GM12865 (cell line): ENCODE measurements around the gene HTR3C.
"Not testable (repeated sequence)": the region's sequence is repeated elsewhere in the genome, so short reads cannot be mapped to it uniquely, and the experiment has no call there.

Experiments
- DNase-seq: peaks from one replicate; pipeline ENCODE4 v3.0.0; 2010; ENCODE audit warnings: low read depth
- H3K4me3 ChIP-seq: 2 replicates; pipeline ENCODE4 v1.5.1; 2011; ENCODE audit warnings: mild to moderate bottlenecking, low read depth, low read length, control low read depth
- TF ChIP-seq, protein P1 (sequence below): IDR thresholded peaks from 2 replicates; pipeline ENCODE4 v1.5.1; 2011; ENCODE audit warnings: low read length, control low read depth, low read depth, inconsistent platforms; ENCODE audit not compliant: insufficient read depth; ENCODE audit errors: missing control alignments

The HTR3C gene

DNA sequence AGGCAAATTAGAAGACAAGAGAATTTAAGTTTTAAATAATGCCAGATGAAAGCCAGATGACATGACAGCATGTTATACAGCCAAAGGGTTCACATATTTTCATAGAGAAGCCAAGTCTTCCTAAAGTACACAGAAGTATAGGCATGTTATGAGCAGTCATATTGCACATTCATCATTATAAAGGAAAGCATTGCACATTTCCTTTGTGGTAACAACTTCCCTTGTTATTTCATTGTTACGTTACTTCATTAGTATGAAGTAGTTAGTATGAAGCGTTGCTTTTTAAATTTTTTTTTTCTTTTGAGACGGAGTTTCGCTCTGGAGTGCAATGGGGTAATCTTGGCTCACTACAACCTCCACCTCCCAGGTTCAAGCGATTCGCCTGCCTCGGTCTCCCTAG is 30.5 kb upstream of the HTR3C start:
- DNase-seq: no peak
- TF ChIP-seq, protein P1, sequence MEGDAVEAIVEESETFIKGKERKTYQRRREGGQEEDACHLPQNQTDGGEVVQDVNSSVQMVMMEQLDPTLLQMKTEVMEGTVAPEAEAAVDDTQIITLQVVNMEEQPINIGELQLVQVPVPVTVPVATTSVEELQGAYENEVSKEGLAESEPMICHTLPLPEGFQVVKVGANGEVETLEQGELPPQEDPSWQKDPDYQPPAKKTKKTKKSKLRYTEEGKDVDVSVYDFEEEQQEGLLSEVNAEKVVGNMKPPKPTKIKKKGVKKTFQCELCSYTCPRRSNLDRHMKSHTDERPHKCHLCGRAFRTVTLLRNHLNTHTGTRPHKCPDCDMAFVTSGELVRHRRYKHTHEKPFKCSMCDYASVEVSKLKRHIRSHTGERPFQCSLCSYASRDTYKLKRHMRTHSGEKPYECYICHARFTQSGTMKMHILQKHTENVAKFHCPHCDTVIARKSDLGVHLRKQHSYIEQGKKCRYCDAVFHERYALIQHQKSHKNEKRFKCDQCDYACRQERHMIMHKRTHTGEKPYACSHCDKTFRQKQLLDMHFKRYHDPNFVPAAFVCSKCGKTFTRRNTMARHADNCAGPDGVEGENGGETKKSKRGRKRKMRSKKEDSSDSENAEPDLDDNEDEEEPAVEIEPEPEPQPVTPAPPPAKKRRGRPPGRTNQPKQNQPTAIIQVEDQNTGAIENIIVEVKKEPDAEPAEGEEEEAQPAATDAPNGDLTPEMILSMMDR: no peak
- H3K4me3 ChIP-seq: no peak overlapping the region

DNA sequence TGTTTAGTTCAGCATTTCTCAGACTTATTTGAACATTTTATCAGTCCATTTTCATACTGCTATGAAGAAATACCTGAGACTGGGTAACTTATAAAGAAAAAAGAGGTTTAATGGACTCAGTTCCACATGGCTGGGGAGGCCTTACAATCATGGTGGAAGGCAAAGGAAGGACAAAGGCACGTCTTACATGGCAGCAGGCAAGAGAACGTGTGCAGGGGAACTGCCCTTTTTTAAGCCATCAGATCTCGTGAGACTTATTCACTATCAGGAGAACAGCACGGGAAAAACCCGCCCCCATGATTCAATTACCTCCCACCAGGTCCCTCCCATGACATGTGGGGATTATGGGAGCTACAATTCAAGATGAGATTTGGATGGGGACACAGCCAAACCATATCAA is 27.6 kb upstream of the HTR3C start:
- not testable (repeated sequence) for H3K4me3 ChIP-seq

DNA sequence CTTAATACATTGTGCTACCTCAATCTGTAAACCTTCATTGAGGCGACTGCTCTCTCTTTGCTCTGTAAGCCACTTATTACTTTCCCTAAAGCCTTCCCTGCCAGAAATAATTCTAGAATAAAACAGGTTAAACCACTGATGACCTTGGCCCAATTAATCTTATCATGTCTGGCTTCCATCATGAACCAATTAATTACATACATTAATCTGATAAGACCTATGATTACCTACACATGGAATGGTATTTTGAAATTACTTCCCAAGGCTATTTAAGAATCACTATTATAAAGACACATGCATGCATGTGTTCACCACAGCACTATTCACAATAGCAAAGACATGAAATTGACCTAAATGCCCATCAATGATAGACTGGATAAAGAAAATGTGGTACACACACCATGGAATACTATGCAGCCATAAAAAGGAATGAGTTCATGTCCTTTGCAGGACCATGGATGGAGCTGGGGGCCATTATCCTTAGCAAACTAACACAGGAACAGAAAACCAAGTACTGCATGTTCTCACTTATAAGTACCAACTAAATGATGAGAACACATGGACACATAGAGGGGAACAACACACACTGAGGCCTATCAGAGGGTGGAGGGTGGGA is 24.5 kb upstream of the HTR3C start:
- DNase-seq, H3K4me3 ChIP-seq: not testable (repeated sequence)

More for the DNA sequence above, 27.6 kb upstream of the HTR3C start:
- DNase-seq: not testable (repeated sequence)

DNA sequence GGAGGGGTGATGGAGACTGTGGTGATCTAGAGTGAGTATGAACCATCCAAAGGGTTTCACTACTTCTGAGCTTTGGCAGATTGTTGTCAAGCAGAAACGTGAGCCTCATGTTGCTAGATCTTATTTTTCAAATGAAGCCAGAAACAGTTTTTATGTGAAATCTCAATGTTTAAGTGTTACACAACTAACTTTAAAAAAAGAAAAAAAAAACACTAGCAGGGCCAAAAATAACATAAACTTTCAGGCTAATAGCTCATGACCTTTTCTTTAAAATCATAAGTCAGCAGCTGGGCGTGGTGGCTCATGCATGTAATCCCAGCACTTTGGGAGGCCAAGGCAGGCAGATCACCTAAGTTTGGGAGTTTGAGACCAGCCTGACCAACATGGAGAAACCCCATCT is 23.4 kb upstream of the HTR3C start:
- no peak for DNase-seq
- TF ChIP-seq, protein P1: no peak
- H3K4me3 ChIP-seq: no peak overlapping the region

DNA sequence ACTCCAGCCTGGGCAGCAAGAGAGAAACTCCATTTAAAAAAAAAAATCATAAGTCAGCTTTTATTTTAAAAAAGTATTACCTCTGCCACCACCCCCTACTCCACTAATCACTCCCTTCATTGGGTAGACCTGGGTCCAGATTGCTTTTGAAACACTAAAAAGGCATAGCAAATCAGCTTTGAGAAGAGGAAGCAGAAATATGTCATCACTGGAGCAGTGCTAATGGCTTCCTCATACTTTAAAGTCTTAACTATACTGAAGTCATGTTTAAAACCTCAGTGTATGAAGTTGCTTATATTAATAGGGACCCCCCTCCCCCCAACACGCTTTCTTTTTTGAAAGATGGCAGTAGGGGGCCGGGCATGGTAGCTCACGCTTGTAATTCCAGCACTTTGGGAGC is 22.3 kb upstream of the HTR3C start:
- TF ChIP-seq, protein P1: no peak
- DNase-seq: no peak
- no peak overlapping the region for H3K4me3 ChIP-seq

DNA sequence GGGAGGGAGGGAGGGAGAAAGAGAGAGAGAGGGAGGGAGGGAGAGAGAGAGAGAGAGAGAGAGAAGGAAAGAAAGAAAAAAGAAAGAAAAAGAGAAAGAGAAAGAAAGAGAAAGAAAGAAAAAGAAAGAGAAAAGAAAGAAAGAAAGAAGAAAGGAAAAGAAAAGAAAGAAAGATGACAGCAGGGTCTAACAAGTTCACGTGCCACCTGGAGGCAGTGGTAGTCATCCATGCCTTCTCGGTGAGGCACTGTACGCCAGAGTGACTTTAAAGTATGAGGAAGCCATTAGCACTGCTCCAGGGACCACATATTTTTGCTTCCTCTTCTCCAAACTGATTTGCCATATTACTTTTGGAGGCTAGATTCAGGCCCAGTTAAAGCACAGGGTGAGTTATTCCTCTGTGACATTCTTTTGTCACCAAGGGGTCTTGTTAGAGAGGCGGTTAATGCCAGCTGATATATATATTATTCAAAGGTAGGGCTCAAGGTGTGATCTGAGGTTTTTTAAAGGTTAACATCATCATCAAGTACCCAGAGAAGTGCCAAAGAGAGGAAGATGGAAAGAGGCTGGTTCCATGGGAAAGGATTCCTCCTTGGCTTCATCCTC is 21.6 kb upstream of the HTR3C start, which contains the start of gene HTR3D:
Gene HTR3D (plus strand): TSS at position 556 of the 606 bp plus-strand sequence. CDS start 0 bp downstream, at position 556.
- TF ChIP-seq, protein P1: no peak
- no peak for DNase-seq
- no peak within 1 kb of the TSS for H3K4me3 ChIP-seq

DNA sequence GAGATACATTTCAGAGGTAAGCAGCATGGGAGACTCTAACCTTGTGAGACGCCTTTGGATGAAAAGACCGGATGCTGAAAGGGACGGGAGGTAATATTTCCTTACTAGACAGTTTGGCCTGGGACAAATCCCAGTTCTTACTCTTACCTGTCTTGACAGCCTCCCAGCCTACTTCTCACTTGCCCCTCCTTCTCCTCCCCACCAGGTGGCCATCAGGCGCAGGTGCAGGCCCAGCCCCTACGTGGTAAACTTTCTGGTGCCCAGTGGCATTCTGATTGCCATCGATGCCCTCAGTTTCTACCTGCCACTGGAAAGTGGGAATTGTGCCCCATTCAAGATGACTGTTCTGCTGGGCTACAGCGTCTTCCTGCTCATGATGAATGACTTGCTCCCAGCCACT is 15.0 kb upstream of the HTR3C start:
- no peak overlapping the region for H3K4me3 ChIP-seq
- TF ChIP-seq, protein P1: no peak
- no peak for DNase-seq

DNA sequence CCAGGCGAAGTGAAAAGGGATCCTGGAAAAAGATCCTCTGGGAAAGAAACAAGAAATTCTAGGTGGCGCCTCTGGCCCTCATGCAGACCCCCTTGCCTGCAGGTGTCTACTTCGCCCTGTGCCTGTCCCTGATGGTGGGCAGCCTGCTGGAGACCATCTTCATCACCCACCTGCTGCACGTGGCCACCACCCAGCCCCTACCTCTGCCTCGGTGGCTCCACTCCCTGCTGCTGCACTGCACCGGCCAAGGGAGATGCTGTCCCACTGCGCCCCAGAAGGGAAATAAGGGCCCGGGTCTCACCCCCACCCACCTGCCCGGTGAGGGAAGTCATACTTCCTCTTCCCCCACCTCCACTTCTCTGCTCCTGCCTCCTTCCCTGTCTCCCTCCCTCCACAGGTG is 14.5 kb upstream of the HTR3C start:
- not testable (repeated sequence) for H3K4me3 ChIP-seq, DNase-seq

DNA sequence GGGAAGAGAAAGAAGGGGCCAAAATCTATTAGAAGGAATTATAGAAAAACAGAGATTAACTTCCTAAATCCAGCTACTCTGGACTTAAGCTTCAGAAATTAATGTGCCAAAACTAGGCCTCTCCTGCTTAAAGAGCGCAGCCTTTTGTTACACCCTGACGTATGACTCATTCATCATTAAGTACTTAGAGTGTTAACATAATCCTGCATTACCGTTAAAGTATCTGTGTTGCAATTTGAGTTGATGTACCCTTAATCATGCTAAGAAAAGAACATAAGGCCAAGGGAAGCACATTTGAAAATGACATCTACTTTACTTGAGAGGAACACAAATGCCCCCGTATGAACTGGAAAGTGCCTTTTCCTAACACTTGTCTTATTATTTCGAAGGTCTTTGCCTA is 13.4 kb upstream of the HTR3C start:
- TF ChIP-seq, protein P1: no peak
- DNase-seq: no peak
- H3K4me3 ChIP-seq: no peak overlapping the region
